ENCODE data around the gene PDIA6.

The PDIA6 gene, protein sequence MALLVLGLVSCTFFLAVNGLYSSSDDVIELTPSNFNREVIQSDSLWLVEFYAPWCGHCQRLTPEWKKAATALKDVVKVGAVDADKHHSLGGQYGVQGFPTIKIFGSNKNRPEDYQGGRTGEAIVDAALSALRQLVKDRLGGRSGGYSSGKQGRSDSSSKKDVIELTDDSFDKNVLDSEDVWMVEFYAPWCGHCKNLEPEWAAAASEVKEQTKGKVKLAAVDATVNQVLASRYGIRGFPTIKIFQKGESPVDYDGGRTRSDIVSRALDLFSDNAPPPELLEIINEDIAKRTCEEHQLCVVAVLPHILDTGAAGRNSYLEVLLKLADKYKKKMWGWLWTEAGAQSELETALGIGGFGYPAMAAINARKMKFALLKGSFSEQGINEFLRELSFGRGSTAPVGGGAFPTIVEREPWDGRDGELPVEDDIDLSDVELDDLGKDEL

DNA sequence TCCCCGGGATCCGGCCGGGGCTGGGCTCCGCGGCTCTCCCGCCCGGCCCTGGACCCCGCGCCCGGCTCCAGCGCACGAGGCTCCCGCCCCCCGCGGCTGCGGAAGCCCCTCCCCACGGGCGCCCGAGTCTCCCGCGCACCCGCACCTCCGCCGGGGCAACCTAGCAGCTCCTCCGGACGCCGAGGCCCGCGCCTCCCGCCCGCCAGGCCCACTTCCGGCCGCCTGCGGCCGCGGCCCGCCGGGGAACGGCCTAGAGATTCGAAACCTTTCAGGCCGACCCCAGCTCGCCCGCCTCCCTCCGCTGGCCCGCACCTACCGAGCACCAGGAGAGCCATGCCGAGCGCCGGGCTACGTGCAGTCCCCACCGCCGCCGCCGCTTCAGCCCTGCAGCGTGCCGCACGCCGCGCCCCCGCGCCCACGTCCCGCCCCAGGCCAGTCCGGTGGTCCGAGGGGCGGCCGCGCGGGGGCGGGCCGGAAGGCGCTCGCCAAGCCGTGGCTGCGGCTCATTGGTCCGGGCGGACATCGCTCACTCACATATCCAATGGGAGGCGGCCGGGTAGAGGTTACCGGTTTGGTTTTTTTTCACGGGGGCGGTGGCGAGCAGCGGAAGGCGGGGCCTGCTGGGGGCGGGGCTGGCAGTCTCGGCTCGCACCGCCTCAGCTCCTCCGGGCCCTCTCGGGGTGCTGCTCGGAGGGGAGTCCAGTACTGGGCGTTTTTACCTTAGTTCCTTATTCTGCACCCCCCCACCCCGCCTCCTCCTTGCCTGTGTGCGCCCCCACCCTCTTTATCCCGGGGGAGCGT lies at the start of gene PDIA6:
PDIA6 (minus strand) TSS at position 424 of the 801 bp plus-strand sequence; CDS start at position 335, 89 bp downstream.
- TF ChIP-seq, protein P1, sequence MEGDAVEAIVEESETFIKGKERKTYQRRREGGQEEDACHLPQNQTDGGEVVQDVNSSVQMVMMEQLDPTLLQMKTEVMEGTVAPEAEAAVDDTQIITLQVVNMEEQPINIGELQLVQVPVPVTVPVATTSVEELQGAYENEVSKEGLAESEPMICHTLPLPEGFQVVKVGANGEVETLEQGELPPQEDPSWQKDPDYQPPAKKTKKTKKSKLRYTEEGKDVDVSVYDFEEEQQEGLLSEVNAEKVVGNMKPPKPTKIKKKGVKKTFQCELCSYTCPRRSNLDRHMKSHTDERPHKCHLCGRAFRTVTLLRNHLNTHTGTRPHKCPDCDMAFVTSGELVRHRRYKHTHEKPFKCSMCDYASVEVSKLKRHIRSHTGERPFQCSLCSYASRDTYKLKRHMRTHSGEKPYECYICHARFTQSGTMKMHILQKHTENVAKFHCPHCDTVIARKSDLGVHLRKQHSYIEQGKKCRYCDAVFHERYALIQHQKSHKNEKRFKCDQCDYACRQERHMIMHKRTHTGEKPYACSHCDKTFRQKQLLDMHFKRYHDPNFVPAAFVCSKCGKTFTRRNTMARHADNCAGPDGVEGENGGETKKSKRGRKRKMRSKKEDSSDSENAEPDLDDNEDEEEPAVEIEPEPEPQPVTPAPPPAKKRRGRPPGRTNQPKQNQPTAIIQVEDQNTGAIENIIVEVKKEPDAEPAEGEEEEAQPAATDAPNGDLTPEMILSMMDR (IDR thresholded peaks at IDR 0.05) = no peak

DNA sequence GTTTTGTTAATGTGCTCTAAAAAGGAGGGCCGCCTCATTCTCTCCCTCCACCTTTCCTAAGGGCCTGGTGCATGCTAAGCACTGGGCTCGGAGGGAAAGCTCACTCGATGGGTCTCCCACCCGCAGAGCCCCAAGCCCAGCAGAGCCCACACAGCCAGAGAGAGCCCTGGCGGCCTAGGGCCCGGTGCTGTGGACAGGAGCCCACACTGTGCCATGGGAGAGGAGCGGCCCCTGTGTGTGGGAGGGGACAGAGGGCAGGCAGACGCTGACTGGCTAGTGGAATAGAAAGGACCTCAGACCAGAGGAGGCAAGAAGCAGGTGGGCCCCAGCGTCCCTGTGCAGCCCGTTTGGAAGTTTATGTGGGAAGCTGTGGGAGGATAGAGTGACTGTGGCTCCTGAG lies 49.7 kb upstream of the PDIA6 start:
- TF ChIP-seq, protein P1 (IDR thresholded peaks at IDR 0.05) = no peak

DNA sequence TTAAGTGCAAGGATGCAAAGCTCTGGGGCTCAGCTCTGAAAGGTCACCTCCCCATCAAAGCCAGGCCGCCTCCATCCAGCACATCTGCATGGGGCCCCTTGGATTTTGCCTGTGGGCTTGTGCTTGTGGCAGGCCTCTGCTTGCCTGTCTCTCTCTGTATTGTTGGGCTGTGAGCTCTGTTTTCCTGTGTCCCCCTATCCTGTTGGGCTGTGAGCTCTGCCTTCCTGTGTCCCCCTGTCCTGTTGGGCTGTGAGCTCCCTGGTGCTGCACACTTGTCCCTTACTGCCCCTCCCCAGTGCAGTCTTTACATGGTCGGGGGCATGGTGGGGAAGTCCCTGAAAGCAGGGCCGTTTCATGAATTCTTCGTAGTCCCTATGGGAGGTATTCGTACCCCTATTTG lies 49.2 kb upstream of the PDIA6 start:
- TF ChIP-seq, protein P1 (IDR thresholded peaks at IDR 0.05) = no peak

DNA sequence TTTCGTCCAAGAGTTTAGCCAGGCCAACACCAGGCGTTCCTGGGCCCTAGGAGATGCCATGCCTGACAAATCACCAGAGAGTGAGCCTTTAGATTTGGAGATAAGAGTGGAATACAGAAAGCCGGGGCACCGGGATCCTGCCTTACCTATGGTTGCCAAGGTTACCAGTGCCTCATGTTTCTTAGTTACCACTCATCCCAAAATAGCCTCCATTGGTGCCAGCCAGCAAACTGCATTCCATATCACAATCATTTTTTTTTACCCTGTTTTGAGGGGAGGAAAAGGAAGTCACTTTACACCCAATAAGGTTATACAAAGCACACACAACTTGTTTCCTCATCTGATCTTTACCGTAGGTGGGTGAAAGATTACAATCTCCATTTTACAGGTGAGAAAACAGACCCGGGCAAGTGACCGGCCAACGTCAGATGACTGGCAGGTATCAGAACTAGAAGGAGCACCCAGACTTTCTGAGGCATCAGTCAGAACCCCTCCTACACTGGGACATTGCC lies 48.3 kb upstream of the PDIA6 start:
- TF ChIP-seq, protein P1 (IDR thresholded peaks at IDR 0.05) = no peak

DNA sequence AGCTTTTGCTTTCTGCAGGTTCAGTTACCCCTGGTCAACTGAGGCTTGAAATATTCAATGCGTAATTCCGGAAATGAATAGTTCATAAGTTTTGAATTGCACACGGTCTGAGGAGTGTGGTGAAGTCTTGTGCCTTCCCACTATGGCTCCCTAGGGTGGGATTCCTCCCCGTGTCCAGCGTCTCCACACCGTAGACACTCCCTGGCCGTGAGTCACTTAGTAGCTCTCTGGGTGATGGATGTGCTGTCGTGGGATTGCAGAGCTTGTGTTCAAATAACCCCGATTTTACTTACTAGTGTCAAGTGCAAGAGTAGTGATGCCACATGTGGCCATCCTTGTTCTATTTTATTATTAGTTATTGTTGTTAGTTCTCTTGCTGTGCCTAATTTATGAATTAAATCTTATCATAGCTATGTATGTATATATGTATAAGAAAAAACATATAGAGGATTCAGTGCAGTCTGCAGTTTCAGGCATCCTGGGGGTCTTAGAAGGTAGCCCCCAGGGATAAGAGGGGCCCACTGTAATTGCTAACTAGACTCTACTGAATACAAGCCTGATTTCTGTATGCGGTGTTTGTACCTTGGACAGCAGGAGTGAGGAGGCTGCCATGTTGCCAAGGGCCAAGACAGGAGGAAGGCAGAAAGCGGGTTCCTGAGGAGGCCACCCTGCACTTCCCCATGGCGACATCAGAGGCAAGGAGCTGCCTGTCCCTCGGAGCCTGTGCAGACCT lies 47.7 kb upstream of the PDIA6 start:
- TF ChIP-seq, protein P1 (IDR thresholded peaks at IDR 0.05) = no peak

DNA sequence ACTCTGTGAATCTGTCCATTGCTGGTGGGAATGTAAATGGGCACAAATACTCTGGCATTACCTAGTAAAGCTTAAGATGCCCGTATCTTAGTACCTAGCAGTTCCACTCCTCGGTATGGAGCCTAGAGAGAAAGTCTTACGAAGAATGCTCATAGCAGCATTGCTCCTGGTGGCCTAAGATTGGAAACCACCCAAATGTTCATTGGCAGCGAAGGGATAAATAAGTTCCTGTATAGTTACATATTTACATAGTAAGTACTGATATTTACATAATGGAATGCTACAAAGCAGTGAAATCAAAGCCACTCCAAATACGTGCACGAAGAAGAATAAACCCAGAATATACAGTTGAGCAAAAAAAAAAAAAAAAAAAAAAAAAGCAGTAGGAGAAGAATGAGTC lies 46.7 kb upstream of the PDIA6 start:
- TF ChIP-seq, protein P1 (IDR thresholded peaks at IDR 0.05) = no peak

DNA sequence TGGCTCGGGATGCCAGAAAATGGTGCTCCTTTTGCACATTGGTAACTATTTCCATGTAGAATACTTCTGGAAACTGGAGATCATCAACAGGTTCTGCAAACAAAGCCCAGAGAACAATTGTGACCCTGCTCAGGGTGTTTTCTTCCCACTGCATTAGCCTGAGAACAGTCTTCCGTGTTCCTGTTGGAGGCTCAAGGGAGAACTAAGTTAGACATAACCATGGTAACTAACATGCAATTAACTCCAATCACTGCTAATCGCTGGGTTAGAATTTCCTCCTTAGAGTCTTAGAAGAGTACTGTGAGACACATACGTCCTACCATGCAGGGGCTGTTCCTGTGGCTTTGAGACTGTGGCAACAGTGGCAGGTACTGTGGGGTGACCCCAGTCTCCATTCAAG lies 36.0 kb upstream of the PDIA6 start:
- TF ChIP-seq, protein P1 (IDR thresholded peaks at IDR 0.05) = no peak

Data from LNCAP (cell line).